KG1 (cell line): ENCODE measurements around the gene CPNE2.
"Not testable (repeated sequence)": the region's sequence is repeated elsewhere in the genome, so short reads cannot be mapped to it uniquely, and the experiment has no call there.

Experiments
- DNase-seq: peaks from one replicate; lab custom pipeline; 2025; lab: John Stamatoyannopoulos, UW

The CPNE2 gene

GRCh38 chr16:57069635-57070370, 22.6 kb upstream of the CPNE2 start:
- no peak for DNase-seq

- no peak for DNase-seq
These were observed 22.0 kb upstream of the CPNE2 start for GRCh38 chr16:57070424-57070823.

- DNase-seq, result not testable (repeated sequence)
These were observed 21.2 kb upstream of the CPNE2 start for GRCh38 chr16:57071081-57071732.

GRCh38 chr16:57071831-57072582, 20.4 kb upstream of the CPNE2 start:
- DNase-seq, result no peak

- no peak for DNase-seq
These were observed 19.6 kb upstream of the CPNE2 start for GRCh38 chr16:57072616-57073275.

- DNase-seq, result no peak
These were observed 14.7 kb upstream of the CPNE2 start for GRCh38 chr16:57077714-57078113.

- DNase-seq, result no peak
These were observed 10.6 kb upstream of the CPNE2 start for GRCh38 chr16:57081744-57082143.

GRCh38 chr16:57082664-57083063, 9.7 kb upstream of the CPNE2 start:
- DNase-seq, result no peak

GRCh38 chr16:57083485-57084126, 8.8 kb upstream of the CPNE2 start:
- no peak for DNase-seq

GRCh38 chr16:57084257-57084770, 8.1 kb upstream of the CPNE2 start:
- DNase-seq, result peak; percentile 73

- DNase-seq, result no peak
These were observed 7.4 kb upstream of the CPNE2 start for GRCh38 chr16:57084996-57085395.

GRCh38 chr16:57087003-57087402, 5.4 kb upstream of the CPNE2 start:
- no peak for DNase-seq

GRCh38 chr16:57089406-57089805, 3.0 kb upstream of the CPNE2 start:
- DNase-seq, result no peak

GRCh38 chr16:57091200-57091974, 996 bp upstream of the CPNE2 start:
- no peak for DNase-seq

- peak; percentile 35 for DNase-seq
These were observed 516 bp downstream of the CPNE2 start for GRCh38 chr16:57092786-57093411.

GRCh38 chr16:57093666-57094564, 1.5 kb downstream of the CPNE2 start:
- no peak for DNase-seq

GRCh38 chr16:57094911-57095310, 2.5 kb downstream of the CPNE2 start:
- no peak for DNase-seq

GRCh38 chr16:57096192-57096591, 3.8 kb downstream of the CPNE2 start:
- no peak for DNase-seq

GRCh38 chr16:57096793-57097192, 4.4 kb downstream of the CPNE2 start:
- DNase-seq, result no peak
